Measurements from ENCODE around the gene PAXX. TPM values are rescaled to one million over a fixed set of nuclear protein-coding genes. Genes with fewer than 3 reads are reported as not detected.
"Not testable (repeated sequence)": the region's sequence is repeated elsewhere in the genome, so short reads cannot be mapped to it uniquely, and the experiment has no call there.

PAXX gene
- polyA plus RNA-seq, 10 donors, result 11.8 to 28.5 (median 21.6) TPM

- DNase-seq, result no peak
Observed at GRCh38 chr9:137000177-137000930, 8.1 kb downstream of the PAXX start.

GRCh38 chr9:137001857-137002645, 9.8 kb downstream of the PAXX start:
- DNase-seq, result no peak

GRCh38 chr9:137002646-137003041, 10.4 kb downstream of the PAXX start:
- no peak for DNase-seq

GRCh38 chr9:137004285-137004684, 12.1 kb downstream of the PAXX start:
- not testable (repeated sequence) for DNase-seq

GRCh38 chr9:137006116-137007003, 14.1 kb downstream of the PAXX start:
- DNase-seq, result no peak

- peak in 1 of 3 donors; percentile 62 for DNase-seq
Observed at GRCh38 chr9:137007108-137007815, 15.0 kb downstream of the PAXX start.

GRCh38 chr9:137007816-137008270, 15.6 kb downstream of the PAXX start:
- no peak for DNase-seq

- DNase-seq, result no peak
Observed at GRCh38 chr9:137008312-137008711, 16.1 kb downstream of the PAXX start.

- no peak for DNase-seq
Observed at GRCh38 chr9:137009217-137009616, 17.0 kb downstream of the PAXX start.

- DNase-seq, result no peak
Observed at GRCh38 chr9:137009938-137010732, 17.9 kb downstream of the PAXX start.

- no peak for DNase-seq
Observed at GRCh38 chr9:137011156-137011555, 18.9 kb downstream of the PAXX start.

GRCh38 chr9:137011907-137012675, 19.9 kb downstream of the PAXX start:
- no peak for DNase-seq

- DNase-seq, result no peak
Observed at GRCh38 chr9:137012694-137013570, 20.7 kb downstream of the PAXX start.

GRCh38 chr9:137013571-137013940, 21.3 kb downstream of the PAXX start:
- DNase-seq, result no peak

GRCh38 chr9:137014166-137014565, 21.9 kb downstream of the PAXX start:
- DNase-seq, result no peak

GRCh38 chr9:137014776-137015539, 22.7 kb downstream of the PAXX start:
- no peak for DNase-seq

GRCh38 chr9:137015540-137015930, 23.3 kb downstream of the PAXX start:
- no peak for DNase-seq

- no peak for DNase-seq
Observed at GRCh38 chr9:137015976-137016375, 23.8 kb downstream of the PAXX start.
